ENCODE data around the gene ROR1. TPM values are rescaled to one million over a fixed set of nuclear protein-coding genes. Genes with fewer than 3 reads are reported as not detected.

ROR1 gene
- total and polyA plus RNA-seq, 12 donors = 2.9 to 36.2 (median 15.3) TPM

GRCh38 chr1:63883494-63884235 is 109.8 kb downstream of the ROR1 start:
- no peak for TF ChIP-seq CTCF (IDR thresholded peaks at IDR 0.05)
- intact Hi-C loops (cut with DNase I) = no loop called here
- Histone ChIP-seq H3K27ac (peak overlapping the region in 2 of 10 donors; percentile 13 to 23), H3K27me3 (no peaks in the 10 kb centered on the region), H3K9me3 (no peaks in the 10 kb centered on the region), H3K4me3 (no peak overlapping the region), H3K4me1 (peaks cover 3 to 67% (median 36%) of the 10 kb centered on the region in 9 donors), H3K36me3 (no peaks in the 10 kb centered on the region)
- ATAC-seq = no peak
- no peak for DNase-seq
- WGBS, 2 donors = 83 to 85% methylated on average over 6 of the region's 6 CpGs

- Histone ChIP-seq H3K27me3 (no peaks in the 10 kb centered on the region), H3K4me3 (no peak overlapping the region), H3K9me3 (no peaks in the 10 kb centered on the region), H3K4me1 (peaks cover 3 to 59% (median 29%) of the 10 kb centered on the region in 9 donors), H3K36me3 (no peaks in the 10 kb centered on the region), H3K27ac (peak overlapping the region in 3 of 10 donors; percentile 13 to 23 (median 20))
- DNase-seq (no peak), ATAC-seq (no peak)
- intact Hi-C loops (cut with DNase I) = no loop called here
- WGBS, 2 donors = 78 to 84% methylated on average over 2 of the region's 2 CpGs
- TF ChIP-seq CTCF (IDR thresholded peaks at IDR 0.05) = no peak
Measured at GRCh38 chr1:63884486-63884885, 110.7 kb downstream of the ROR1 start.

GRCh38 chr1:63885899-63886298 is 112.1 kb downstream of the ROR1 start:
- no peaks in the 10 kb centered on the region for H3K36me3 ChIP-seq
- intact Hi-C loops (cut with DNase I) = no loop called here
- WGBS, 2 donors = 91 to 92% methylated on average over 10 of the region's 10 CpGs

GRCh38 chr1:63886340-63886739 is 112.5 kb downstream of the ROR1 start:
- WGBS, 2 donors = 85 to 96% methylated on average over 3 of the region's 3 CpGs

More at GRCh38 chr1:63885899-63886298, 112.1 kb downstream of the ROR1 start:
- Histone ChIP-seq H3K4me3 (no peak overlapping the region), H3K9me3 (no peaks in the 10 kb centered on the region), H3K27ac (no peak overlapping the region), H3K4me1 (peaks cover 3 to 45% (median 27%) of the 10 kb centered on the region in 9 donors), H3K27me3 (no peaks in the 10 kb centered on the region)
- no peak for TF ChIP-seq CTCF (IDR thresholded peaks at IDR 0.05)
- DNase-seq (no peak), ATAC-seq (no peak)

More at GRCh38 chr1:63886340-63886739, 112.5 kb downstream of the ROR1 start:
- Histone ChIP-seq H3K27ac (no peak overlapping the region), H3K36me3 (no peaks in the 10 kb centered on the region), H3K27me3 (no peaks in the 10 kb centered on the region), H3K4me3 (no peak overlapping the region), H3K9me3 (no peaks in the 10 kb centered on the region), H3K4me1 (peaks cover under 1 to 40% (median 23%) of the 10 kb centered on the region in 9 donors)
- ATAC-seq (no peak), DNase-seq (no peak)
- no peak for TF ChIP-seq CTCF (IDR thresholded peaks at IDR 0.05)
- intact Hi-C loops (cut with DNase I) = no loop called here

Measured in heart right ventricle (tissue), 16 donors.